HepG2 (cell line): ENCODE measurements around the gene CCDC106. TPM values are rescaled to one million over a fixed set of nuclear protein-coding genes. Genes with fewer than 3 reads are reported as not detected.

Experiments used
- ADNP ChIP-seq: sonication (generic); formaldehyde crosslinking; IDR thresholded peaks from 2 replicates; pipeline ENCODE4 v1.4.0; 2020; ENCODE audit warnings: missing genetic modification reagents
- BHLHE40 ChIP-seq: IDR thresholded peaks from 2 replicates; pipeline ENCODE4 v1.6.1; 2011; ENCODE audit warnings: low read length, improper control_type of control experiment
- EED ChIP-seq: sonication (generic); formaldehyde crosslinking; IDR thresholded peaks from 2 replicates; pipeline ENCODE4 v1.5.0; 2020; ENCODE audit warnings: mild to moderate bottlenecking, missing genetic modification reagents
- IKZF1 ChIP-seq: fragments of 450-650 bp; IDR thresholded peaks from 2 replicates; pipeline ENCODE4 v1.7.1; 2016
- LCORL ChIP-seq, 2 experiments: fragments of 450-650 bp in 1 of 2; sonication (generic) in 1 of 2; formaldehyde crosslinking in 1 of 2; IDR thresholded peaks; 2 replicates each; pipeline versions ENCODE4 v1.5.0 to v1.6.1; 2017 to 2020; ENCODE audit warnings: antibody characterized with exemption in 1 of 2, missing genetic modification reagents in 1 of 2
- NR2F6 ChIP-seq, 2 experiments: IDR thresholded peaks; 2 replicates each; pipeline ENCODE4 v1.6.1; 2016; ENCODE audit warnings: antibody characterized with exemption in 1 of 2, mild to moderate bottlenecking in 1 of 2
- SIX4 ChIP-seq: sonication (generic); formaldehyde crosslinking; IDR thresholded peaks from 2 replicates; pipeline ENCODE4 v1.4.0; 2020; ENCODE audit warnings: missing genetic modification reagents
- SOX5 ChIP-seq: IDR thresholded peaks from 2 replicates; pipeline ENCODE4 v1.6.1; 2016; ENCODE audit warnings: borderline replicate concordance
- ZNF546 ChIP-seq: sonication (generic); formaldehyde crosslinking; conservative IDR thresholded peaks from 2 replicates; pipeline ENCODE4 v1.8.1; 2023; ENCODE audit warnings: mild to moderate bottlenecking, missing genetic modification reagents
- ZNF607 ChIP-seq: sonication (generic); formaldehyde crosslinking; IDR thresholded peaks from 2 replicates; pipeline ENCODE4 v1.5.1; 2020; ENCODE audit warnings: missing genetic modification reagents, mild to moderate bottlenecking, borderline replicate concordance
- ZNF775 ChIP-seq: sonication (generic); formaldehyde crosslinking; IDR thresholded peaks from 2 replicates; pipeline ENCODE4 v1.4.0; 2020; ENCODE audit warnings: missing genetic modification reagents, mild to moderate bottlenecking, moderate library complexity, borderline replicate concordance
- polyA plus RNA-seq, 8 experiments: library from polyadenylated mRNA; depleted of rRNA in 3 of 8; stranded (reverse) in 7 of 8; unstranded in 1 of 8; fragments of >200 nt; fragmentation: Illumina TruSeq in 4 of 8; extraction: Trizol in 4 of 8; gene quantifications; 2 replicates each; pipeline versions ENCODE4 v1.2.1 to v1.2.3, GENCODE V29; 2011 to 2016; ENCODE audit warnings: low read depth in 4 of 8, missing spikeins in 1 of 8, mixed read lengths in 1 of 8; ENCODE audit not compliant: insufficient read depth in 1 of 8
- total RNA-seq, 5 experiments: library from RNA; depleted of rRNA; stranded (reverse); fragments of >200 nt; fragmentation: Illumina TruSeq; extraction: Trizol; gene quantifications; 2 replicates each; pipeline ENCODE4 v1.2.3, GENCODE V29; 2016; ENCODE audit warnings: low read depth in 1 of 5
- TF ChIP-seq, protein P1 (sequence below): sonication (generic); formaldehyde crosslinking; IDR thresholded peaks from 2 replicates; pipeline ENCODE4 v1.4.0; 2020; ENCODE audit warnings: mild to moderate bottlenecking, missing genetic modification reagents
- TF ChIP-seq, protein P2 (sequence below): sonication (generic); formaldehyde crosslinking; IDR thresholded peaks from 2 replicates; pipeline ENCODE4 v1.4.0; 2020; ENCODE audit warnings: mild to moderate bottlenecking, missing genetic modification reagents
- TF ChIP-seq, protein P3 (sequence below): IDR thresholded peaks from 2 replicates; pipeline ENCODE4 v1.6.1; 2018; ENCODE audit warnings: missing genetic modification reagents
- TF ChIP-seq, protein P4 (sequence below): fragments of 450-650 bp; IDR thresholded peaks from 2 replicates; pipeline ENCODE4 v1.6.1; 2016
- TF ChIP-seq, protein P5 (sequence below): sonication (generic); formaldehyde crosslinking; IDR thresholded peaks from 2 replicates; pipeline ENCODE4 v1.9.0; 2021; ENCODE audit warnings: missing genetic modification reagents, borderline replicate concordance
- TF ChIP-seq, protein P6 (sequence below): sonication (generic); formaldehyde crosslinking; IDR thresholded peaks from 2 replicates; pipeline ENCODE4 v1.4.0; 2020; ENCODE audit warnings: mild to moderate bottlenecking, missing genetic modification reagents
- TF ChIP-seq, protein P7 (sequence below): conservative IDR thresholded peaks from 2 replicates; pipeline ENCODE4 v1.6.1; 2018; ENCODE audit warnings: missing genetic modification reagents

CCDC106 gene
- total and polyA plus RNA-seq, 2 of the 13 experiments (the other 11 are each of a cell fraction or from before 2014, with no cell fraction given), result 4.7 to 8.8 TPM

DNA sequence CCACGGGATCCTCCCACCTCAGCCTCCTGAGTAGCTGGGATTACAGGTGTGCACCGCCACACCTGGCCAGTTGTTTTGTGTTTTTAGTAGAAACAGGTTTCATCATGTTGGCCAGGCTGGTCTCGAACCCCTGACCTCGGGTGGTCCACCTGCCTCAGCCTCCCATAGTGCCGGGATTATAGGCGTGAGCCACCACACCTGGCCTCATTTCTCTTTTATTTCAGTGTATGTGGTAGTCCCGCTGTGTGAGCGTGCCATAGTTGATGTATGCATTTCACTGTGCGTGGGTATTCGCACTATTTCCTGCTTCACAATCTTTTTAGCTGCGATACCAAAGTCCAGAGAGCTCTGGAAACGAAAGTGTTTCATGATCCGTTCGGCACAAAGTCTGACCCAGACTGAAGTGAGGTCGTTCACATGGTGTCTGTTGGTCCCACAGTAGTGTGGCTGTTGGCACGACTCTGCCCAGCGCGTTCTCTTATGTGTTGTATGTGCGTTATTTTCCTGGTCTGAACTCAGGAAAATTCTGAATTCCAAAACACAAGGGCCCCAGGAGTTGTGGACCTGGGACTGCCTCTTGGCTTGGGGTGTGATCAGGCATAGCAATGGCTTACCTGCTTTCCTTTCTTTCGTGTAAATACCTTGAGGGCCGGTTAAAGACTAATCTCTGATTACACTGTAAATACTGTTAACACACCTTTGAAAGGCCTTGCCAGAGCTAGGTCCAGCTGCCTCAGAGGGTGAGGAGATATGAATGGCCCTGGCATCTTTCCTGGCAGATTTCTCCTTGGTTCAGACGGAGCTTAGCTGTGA is 35.6 kb downstream of the CCDC106 start (continued):
- TF ChIP-seq, protein P1, sequence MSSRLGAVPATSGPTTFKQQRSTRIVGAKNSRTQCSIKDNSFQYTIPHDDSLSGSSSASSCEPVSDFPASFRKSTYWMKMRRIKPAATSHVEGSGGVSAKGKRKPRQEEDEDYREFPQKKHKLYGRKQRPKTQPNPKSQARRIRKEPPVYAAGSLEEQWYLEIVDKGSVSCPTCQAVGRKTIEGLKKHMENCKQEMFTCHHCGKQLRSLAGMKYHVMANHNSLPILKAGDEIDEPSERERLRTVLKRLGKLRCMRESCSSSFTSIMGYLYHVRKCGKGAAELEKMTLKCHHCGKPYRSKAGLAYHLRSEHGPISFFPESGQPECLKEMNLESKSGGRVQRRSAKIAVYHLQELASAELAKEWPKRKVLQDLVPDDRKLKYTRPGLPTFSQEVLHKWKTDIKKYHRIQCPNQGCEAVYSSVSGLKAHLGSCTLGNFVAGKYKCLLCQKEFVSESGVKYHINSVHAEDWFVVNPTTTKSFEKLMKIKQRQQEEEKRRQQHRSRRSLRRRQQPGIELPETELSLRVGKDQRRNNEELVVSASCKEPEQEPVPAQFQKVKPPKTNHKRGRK (CRISPR knock-in tag), result no peak
- TF ChIP-seq SOX5 (CRISPR knock-in tag) (peak; percentile 63; the same call in 1 of the 2 replicates), ZNF775 (no peak), NR2F6 (IDR thresholded peaks at IDR 0.05) (0 out of 2 replicates have a peak, but pooled peaks have one; percentile 11), NR2F6 (CRISPR knock-in tag; IDR thresholded peaks at IDR 0.05) (no peak; the same call in 1 of the 2 replicates), IKZF1 (no peak), BHLHE40 (no peak), EED (CRISPR knock-in tag) (no peak), LCORL (IDR thresholded peaks at IDR 0.05) (no peak), LCORL (CRISPR knock-in tag; IDR thresholded peaks at IDR 0.05) (0 out of 2 replicates have a peak, but pooled peaks have one; percentile 37), ZNF546 (no peak), ADNP (CRISPR knock-in tag) (peak; percentile 37; the same call in 1 of the 2 replicates), SIX4 (CRISPR knock-in tag) (peak; percentile 40; the same call in 1 of the 2 replicates), ZNF607 (CRISPR knock-in tag) (peak; percentile 12; the same call in 1 of the 2 replicates)
- TF ChIP-seq, protein P2, sequence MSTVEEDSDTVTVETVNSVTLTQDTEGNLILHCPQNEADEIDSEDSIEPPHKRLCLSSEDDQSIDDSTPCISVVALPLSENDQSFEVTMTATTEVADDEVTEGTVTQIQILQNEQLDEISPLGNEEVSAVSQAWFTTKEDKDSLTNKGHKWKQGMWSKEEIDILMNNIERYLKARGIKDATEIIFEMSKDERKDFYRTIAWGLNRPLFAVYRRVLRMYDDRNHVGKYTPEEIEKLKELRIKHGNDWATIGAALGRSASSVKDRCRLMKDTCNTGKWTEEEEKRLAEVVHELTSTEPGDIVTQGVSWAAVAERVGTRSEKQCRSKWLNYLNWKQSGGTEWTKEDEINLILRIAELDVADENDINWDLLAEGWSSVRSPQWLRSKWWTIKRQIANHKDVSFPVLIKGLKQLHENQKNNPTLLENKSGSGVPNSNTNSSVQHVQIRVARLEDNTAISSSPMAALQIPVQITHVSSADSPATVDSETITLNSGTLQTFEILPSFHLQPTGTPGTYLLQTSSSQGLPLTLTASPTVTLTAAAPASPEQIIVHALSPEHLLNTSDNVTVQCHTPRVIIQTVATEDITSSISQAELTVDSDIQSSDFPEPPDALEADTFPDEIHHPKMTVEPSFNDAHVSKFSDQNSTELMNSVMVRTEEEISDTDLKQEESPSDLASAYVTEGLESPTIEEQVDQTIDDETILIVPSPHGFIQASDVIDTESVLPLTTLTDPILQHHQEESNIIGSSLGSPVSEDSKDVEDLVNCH (CRISPR knock-in tag), result no peak
- TF ChIP-seq, protein P3, sequence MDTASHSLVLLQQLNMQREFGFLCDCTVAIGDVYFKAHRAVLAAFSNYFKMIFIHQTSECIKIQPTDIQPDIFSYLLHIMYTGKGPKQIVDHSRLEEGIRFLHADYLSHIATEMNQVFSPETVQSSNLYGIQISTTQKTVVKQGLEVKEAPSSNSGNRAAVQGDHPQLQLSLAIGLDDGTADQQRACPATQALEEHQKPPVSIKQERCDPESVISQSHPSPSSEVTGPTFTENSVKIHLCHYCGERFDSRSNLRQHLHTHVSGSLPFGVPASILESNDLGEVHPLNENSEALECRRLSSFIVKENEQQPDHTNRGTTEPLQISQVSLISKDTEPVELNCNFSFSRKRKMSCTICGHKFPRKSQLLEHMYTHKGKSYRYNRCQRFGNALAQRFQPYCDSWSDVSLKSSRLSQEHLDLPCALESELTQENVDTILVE (CRISPR knock-in tag), result 0 out of 2 replicates have a peak, but pooled peaks have one; percentile 15
- TF ChIP-seq, protein P4, sequence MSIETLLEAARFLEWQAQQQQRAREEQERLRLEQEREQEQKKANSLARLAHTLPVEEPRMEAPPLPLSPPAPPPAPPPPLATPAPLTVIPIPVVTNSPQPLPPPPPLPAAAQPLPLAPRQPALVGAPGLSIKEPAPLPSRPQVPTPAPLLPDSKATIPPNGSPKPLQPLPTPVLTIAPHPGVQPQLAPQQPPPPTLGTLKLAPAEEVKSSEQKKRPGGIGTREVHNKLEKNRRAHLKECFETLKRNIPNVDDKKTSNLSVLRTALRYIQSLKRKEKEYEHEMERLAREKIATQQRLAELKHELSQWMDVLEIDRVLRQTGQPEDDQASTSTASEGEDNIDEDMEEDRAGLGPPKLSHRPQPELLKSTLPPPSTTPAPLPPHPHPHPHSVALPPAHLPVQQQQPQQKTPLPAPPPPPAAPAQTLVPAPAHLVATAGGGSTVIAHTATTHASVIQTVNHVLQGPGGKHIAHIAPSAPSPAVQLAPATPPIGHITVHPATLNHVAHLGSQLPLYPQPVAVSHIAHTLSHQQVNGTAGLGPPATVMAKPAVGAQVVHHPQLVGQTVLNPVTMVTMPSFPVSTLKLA, result peak; percentile 35; the same call in 1 of the 2 replicates
- TF ChIP-seq, protein P5, sequence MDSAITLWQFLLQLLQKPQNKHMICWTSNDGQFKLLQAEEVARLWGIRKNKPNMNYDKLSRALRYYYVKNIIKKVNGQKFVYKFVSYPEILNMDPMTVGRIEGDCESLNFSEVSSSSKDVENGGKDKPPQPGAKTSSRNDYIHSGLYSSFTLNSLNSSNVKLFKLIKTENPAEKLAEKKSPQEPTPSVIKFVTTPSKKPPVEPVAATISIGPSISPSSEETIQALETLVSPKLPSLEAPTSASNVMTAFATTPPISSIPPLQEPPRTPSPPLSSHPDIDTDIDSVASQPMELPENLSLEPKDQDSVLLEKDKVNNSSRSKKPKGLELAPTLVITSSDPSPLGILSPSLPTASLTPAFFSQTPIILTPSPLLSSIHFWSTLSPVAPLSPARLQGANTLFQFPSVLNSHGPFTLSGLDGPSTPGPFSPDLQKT (CRISPR knock-in tag), result no peak
- TF ChIP-seq, protein P6, sequence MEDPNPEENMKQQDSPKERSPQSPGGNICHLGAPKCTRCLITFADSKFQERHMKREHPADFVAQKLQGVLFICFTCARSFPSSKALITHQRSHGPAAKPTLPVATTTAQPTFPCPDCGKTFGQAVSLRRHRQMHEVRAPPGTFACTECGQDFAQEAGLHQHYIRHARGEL, result no peak
- TF ChIP-seq, protein P7, sequence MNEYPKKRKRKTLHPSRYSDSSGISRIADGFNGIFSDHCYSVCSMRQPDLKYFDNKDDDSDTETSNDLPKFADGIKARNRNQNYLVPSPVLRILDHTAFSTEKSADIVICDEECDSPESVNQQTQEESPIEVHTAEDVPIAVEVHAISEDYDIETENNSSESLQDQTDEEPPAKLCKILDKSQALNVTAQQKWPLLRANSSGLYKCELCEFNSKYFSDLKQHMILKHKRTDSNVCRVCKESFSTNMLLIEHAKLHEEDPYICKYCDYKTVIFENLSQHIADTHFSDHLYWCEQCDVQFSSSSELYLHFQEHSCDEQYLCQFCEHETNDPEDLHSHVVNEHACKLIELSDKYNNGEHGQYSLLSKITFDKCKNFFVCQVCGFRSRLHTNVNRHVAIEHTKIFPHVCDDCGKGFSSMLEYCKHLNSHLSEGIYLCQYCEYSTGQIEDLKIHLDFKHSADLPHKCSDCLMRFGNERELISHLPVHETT, result no peak; the same call in 1 of the 2 replicates
